Esophagus muscularis mucosa (tissue), 3 donors: Measurements from ENCODE around the gene DTX1.

Experiments
- EP300 ChIP-seq: sonication (generic); formaldehyde crosslinking; IDR thresholded peaks from one replicate; pipeline ENCODE4 v1.6.1; 2017; ENCODE audit warnings: antibody characterized with exemption
- TF ChIP-seq, protein P1 (sequence below), 3 experiments: fragments of 200-600 bp in 2 of 3; fragments of 450-650 bp in 1 of 3; sonication (generic) in 2 of 3; IDR thresholded peaks; one replicate each; pipeline ENCODE4 v1.5.1; 2017 to 2019; ENCODE audit warnings: antibody characterized with exemption in 3 of 3, mild to moderate bottlenecking in 2 of 3, moderate library complexity in 1 of 3

DNA sequence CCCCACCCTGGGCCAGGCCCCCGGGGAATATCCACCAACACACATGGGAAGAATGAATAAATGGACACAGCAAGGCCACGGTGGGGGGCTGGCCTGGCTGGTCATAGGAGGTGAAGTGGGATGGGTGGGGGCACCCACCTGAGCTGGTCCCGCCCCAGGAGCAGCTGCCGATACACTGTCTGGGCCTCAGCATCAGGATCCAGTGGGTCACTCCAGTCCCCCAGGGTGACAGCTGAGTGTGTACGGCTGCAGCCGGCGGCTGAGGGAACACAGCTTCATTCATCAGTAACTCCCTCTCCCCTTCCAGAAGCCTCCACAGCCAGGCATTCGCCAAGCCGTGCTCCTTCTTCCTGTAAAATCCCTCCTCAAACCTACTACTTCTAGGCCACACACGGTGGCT is 45.2 kb downstream of the DTX1 start:
- TF ChIP-seq, protein P1, sequence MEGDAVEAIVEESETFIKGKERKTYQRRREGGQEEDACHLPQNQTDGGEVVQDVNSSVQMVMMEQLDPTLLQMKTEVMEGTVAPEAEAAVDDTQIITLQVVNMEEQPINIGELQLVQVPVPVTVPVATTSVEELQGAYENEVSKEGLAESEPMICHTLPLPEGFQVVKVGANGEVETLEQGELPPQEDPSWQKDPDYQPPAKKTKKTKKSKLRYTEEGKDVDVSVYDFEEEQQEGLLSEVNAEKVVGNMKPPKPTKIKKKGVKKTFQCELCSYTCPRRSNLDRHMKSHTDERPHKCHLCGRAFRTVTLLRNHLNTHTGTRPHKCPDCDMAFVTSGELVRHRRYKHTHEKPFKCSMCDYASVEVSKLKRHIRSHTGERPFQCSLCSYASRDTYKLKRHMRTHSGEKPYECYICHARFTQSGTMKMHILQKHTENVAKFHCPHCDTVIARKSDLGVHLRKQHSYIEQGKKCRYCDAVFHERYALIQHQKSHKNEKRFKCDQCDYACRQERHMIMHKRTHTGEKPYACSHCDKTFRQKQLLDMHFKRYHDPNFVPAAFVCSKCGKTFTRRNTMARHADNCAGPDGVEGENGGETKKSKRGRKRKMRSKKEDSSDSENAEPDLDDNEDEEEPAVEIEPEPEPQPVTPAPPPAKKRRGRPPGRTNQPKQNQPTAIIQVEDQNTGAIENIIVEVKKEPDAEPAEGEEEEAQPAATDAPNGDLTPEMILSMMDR (IDR thresholded peaks at IDR 0.05): no peak
- TF ChIP-seq EP300: no peak
